Uterus (tissue), 2 donors: ENCODE measurements around the gene DMBT1.

Source experiments
- CTCF ChIP-seq, 4 experiments: fragments of 200-600 bp in 2 of 4; fragments of 450-650 bp in 2 of 4; sonication (generic) in 2 of 4; IDR thresholded peaks; one replicate each; pipeline ENCODE4 v1.5.1; 2016 to 2019; ENCODE audit warnings: antibody characterized with exemption in 4 of 4, mild to moderate bottlenecking in 2 of 4, moderate library complexity in 1 of 4
- POLR2A ChIP-seq, 2 donors: fragments of 450-650 bp; IDR thresholded peaks; one replicate each; pipeline ENCODE4 v1.6.1; 2016; ENCODE audit warnings: antibody characterized with exemption in 2 of 2, mild to moderate bottlenecking in 1 of 2, moderate library complexity in 1 of 2

- TF ChIP-seq POLR2A (IDR thresholded peaks at IDR 0.05) (no peak), CTCF (IDR thresholded peaks at IDR 0.05) (no peak)
Observed at GRCh38 chr10:122659651-122660050, 99.1 kb downstream of the DMBT1 start.
